HL-60 (cell line): ENCODE data around the gene PDCD6IP.

Experiments
- POLR2AphosphoS5 ChIP-seq: IDR thresholded peaks from 2 replicates; pipeline ENCODE4 v1.6.1; 2012; ENCODE audit warnings: low read depth
- TF ChIP-seq, protein P1 (sequence below): IDR thresholded peaks from one replicate; pipeline ENCODE4 v1.5.1; 2011; ENCODE audit warnings: low read length, control low read depth, inconsistent platforms; ENCODE audit not compliant: insufficient read depth

DNA sequence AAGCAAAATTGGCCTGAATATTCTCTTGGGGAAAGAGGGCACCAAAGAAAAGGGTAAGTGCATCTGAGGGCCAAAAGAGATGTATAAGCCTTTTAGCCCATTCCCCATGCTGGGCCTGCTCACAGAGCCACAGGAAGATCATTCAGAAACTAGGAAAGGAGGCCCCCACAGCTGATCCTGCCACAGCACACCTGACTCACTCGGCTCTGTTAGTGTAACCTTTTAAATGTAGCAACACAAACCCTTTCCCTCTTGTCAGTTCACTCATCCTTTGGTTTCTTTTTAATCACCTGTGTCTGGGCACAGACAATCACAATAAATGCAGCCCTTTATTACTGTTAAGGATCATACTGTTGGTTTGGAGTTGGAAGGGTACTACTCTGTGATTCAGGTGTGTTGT, 69.9 kb downstream of the PDCD6IP start:
- TF ChIP-seq, protein P1, sequence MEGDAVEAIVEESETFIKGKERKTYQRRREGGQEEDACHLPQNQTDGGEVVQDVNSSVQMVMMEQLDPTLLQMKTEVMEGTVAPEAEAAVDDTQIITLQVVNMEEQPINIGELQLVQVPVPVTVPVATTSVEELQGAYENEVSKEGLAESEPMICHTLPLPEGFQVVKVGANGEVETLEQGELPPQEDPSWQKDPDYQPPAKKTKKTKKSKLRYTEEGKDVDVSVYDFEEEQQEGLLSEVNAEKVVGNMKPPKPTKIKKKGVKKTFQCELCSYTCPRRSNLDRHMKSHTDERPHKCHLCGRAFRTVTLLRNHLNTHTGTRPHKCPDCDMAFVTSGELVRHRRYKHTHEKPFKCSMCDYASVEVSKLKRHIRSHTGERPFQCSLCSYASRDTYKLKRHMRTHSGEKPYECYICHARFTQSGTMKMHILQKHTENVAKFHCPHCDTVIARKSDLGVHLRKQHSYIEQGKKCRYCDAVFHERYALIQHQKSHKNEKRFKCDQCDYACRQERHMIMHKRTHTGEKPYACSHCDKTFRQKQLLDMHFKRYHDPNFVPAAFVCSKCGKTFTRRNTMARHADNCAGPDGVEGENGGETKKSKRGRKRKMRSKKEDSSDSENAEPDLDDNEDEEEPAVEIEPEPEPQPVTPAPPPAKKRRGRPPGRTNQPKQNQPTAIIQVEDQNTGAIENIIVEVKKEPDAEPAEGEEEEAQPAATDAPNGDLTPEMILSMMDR, result no peak
- no peak for TF ChIP-seq POLR2AphosphoS5
